ENCODE results near the gene ACOX2. TPM values are rescaled to one million over a fixed set of nuclear protein-coding genes. Genes with fewer than 3 reads are reported as not detected.

The ACOX2 gene
- polyA plus RNA-seq, 1 donor from 2014 or later: not detected

DNA sequence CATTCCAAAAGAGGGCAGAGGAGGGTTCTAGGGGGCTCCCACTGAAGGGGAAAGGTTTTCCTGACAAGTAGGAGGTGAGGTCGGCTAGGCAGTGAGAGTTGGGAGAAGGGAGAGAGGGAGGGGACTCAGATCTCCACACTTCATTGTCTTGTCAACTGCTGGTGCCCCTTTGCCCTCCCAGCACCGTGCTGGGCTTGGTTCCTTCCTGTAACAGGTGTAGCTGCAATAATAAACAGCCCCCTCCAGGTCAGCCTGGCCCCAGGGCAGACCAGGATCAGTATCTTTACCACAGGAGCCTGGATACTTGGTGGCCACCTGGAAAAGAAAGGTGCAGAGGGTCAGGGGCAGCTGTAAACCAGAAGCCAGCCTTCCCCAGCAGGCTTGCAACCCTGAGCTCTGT is 48.0 kb downstream of the ACOX2 start:
- peaks cover 9% of the 10 kb centered on the region for H3K36me3 Mint-ChIP-seq
- peak overlapping the region in 1 of 3 donors; percentile 4 for H3K27ac Mint-ChIP-seq
- no peaks in the 10 kb centered on the region for H3K9me3 Mint-ChIP-seq
- H3K4me1 Mint-ChIP-seq: peaks cover 15 to 24% (median 24%) of the 10 kb centered on the region in 3 donors
- peaks cover 15% of the 10 kb centered on the region for H3K27me3 Mint-ChIP-seq
- peak overlapping the region in 1 of 4 donors; percentile 71 for H3K4me3 Mint-ChIP-seq

- Mint-ChIP-seq H3K36me3 (peaks cover 11% of the 10 kb centered on the region), H3K27ac (peak overlapping the region in 1 of 3 donors; percentile 25), H3K4me1 (peaks cover 12 to 19% (median 17%) of the 10 kb centered on the region in 3 donors), H3K4me3 (peak overlapping the region in 2 of 4 donors; percentile 25 to 37), H3K9me3 (no peaks in the 10 kb centered on the region), H3K27me3 (peaks cover 15% of the 10 kb centered on the region)
These were observed 49.7 kb downstream of the ACOX2 start for GRCh38 chr3:58487140-58487886.

DNA sequence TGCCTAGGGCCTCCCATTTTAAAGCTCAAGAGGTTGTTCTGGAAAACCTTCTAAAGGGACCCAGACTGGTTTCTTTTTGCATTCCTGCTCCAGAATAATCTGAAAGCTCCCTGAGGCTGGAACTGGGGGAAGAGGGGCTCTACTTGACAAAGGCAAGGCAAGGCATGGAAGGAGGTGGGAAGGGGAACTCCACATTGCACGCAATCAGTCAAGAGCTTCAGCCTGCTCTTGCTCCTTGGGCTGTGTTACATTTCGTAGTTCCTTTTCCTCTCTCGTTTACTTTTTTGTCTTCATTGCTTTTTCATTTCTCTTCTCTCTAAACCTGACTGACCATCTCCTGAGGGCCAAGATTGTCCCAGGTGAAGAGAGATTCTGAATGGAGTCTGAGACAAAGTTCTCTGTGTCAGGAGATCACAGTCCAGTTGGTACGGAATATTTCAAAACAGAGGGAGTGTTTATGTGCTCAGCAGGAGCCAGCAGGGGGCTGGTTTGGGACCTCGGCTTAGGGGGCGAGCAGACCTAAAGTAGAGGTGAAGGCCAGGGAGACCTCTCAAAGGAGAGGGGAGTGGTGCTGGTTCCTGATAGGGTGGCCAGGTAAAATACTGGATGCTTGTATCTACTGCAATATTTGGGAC is 51.1 kb downstream of the ACOX2 start:
- Mint-ChIP-seq H3K36me3 (peaks cover 11% of the 10 kb centered on the region), H3K27ac (no peak overlapping the region), H3K9me3 (no peaks in the 10 kb centered on the region), H3K4me1 (peaks cover 11 to 17% (median 15%) of the 10 kb centered on the region in 3 donors), H3K27me3 (peaks cover 15% of the 10 kb centered on the region), H3K4me3 (no peak overlapping the region)

- H3K27ac Mint-ChIP-seq: no peak overlapping the region
- H3K27me3 Mint-ChIP-seq: peaks cover 15% of the 10 kb centered on the region
- peaks cover 12% of the 10 kb centered on the region for H3K36me3 Mint-ChIP-seq
- H3K4me1 Mint-ChIP-seq: peaks cover 11 to 13% (median 13%) of the 10 kb centered on the region in 3 donors
- H3K9me3 Mint-ChIP-seq: no peaks in the 10 kb centered on the region
- peak overlapping the region in 1 of 4 donors; percentile 48 for H3K4me3 Mint-ChIP-seq
These were observed 52.3 kb downstream of the ACOX2 start for GRCh38 chr3:58484722-58485069.

DNA sequence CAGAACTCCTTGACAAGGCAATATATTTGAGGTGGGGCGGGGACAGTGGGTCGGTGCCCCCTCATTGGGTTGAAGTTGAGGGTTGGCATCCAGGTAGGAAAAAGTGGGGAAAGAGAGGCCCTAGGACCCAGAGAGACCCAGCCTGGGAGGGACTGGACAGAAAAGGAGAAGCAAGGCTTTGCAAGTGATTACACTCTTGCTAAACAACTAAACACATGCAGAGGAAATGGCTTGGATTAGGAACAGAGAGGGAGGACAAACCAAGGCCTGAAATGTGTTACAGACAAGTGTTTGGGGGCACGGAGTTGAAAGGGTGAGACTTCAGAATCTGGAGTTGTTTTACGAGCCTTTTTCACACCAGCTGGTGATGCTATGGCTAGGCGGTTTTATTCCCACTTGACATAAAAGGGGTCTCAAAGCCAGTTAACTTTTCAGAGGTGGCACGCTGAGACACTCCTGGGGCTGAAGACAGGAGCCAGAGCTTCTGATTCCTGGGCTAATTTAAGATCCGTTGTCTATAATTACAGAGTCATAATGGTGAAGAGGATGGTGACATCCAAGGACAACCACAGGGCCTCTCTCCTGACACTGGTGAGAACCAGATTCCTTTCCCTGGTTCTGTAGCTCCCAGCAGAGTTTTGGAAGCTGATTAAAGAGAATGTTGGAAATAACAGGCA is 52.8 kb downstream of the ACOX2 start:
- Mint-ChIP-seq H3K27me3 (peaks cover 15% of the 10 kb centered on the region), H3K9me3 (peaks cover 0 to 3% (median 0%) of the 10 kb centered on the region in 3 donors), H3K36me3 (peaks cover 12% of the 10 kb centered on the region), H3K4me1 (peaks cover 11 to 13% (median 13%) of the 10 kb centered on the region in 3 donors), H3K27ac (no peak overlapping the region), H3K4me3 (peak overlapping the region in 1 of 4 donors; percentile 17)

DNA sequence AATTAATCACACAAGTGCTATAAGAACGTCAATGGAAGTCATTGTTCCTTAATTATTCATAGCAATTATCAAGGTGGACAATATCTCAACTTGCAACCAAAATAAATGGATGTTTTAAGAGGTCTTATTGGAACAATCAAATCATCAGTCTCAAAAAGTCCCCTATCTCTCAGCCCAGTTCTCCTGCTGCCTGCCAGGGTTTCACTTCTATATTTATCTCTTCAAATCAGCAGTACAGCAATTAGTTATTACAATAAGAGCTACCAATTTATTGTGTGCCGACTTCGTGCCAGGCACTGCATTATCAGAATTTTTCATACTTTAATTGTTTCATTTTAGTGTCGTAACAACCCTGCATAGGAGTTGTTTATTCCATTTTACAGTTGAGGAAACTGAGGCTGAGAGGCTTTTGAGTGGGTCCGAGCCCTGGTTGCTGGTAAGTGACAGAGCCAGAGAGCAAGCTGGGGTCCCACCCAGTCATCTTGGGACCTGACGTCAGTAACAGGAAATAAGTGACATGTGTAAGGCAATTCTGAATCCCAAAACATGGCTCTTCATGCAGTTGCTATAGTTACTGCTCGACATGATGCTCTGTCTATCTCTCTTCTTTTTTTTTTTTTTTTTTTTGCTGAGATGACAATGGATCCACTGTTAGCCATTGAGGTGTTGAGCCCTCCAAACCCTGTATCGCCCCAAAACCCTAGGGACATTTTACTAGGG is 53.9 kb downstream of the ACOX2 start:
- peak overlapping the region; percentile 40 to 89 (median 80) for H3K27ac Mint-ChIP-seq
- H3K4me1 Mint-ChIP-seq: peaks cover 12 to 15% (median 14%) of the 10 kb centered on the region in 3 donors
- peaks cover 7% of the 10 kb centered on the region for H3K36me3 Mint-ChIP-seq
- peaks cover 13% of the 10 kb centered on the region for H3K27me3 Mint-ChIP-seq
- H3K4me3 Mint-ChIP-seq: peak overlapping the region in 3 of 4 donors; percentile 5 to 83 (median 73)
- H3K9me3 Mint-ChIP-seq: peaks cover 0 to 3% (median 0%) of the 10 kb centered on the region in 3 donors

GRCh38 chr3:58480309-58480708 is 56.7 kb downstream of the ACOX2 start:
- H3K27ac Mint-ChIP-seq: no peak overlapping the region
- peaks cover 5% of the 10 kb centered on the region for H3K36me3 Mint-ChIP-seq
- no peaks in the 10 kb centered on the region for H3K27me3 Mint-ChIP-seq

DNA sequence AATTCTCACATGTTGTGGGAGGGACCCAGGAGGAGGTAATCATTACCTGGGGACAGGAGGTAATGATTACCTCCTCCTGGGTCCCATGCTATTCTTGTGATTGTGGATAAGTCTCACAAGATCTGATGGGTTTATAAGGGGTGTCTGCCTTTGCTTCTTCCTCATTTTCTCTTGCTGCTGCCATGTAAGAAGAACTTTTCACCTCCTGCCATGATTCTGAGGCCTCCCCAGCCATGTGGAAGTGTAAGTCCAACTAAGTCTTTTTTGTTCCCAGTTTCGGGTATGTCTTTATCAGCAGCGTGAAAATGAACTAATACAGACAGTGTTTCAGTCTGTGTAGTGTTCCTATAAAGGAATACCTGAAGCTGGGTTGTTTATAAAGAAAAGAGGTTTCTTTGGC is 58.2 kb downstream of the ACOX2 start:
- Mint-ChIP-seq H3K27me3 (no peaks in the 10 kb centered on the region), H3K36me3 (peaks cover 3% of the 10 kb centered on the region), H3K27ac (no peak overlapping the region), H3K4me3 (no peak overlapping the region), H3K9me3 (peaks cover 0 to 3% (median 0%) of the 10 kb centered on the region in 3 donors), H3K4me1 (peaks cover 27 to 31% (median 30%) of the 10 kb centered on the region in 3 donors)

More at GRCh38 chr3:58480309-58480708, 56.7 kb downstream of the ACOX2 start:
- Mint-ChIP-seq H3K4me3 (no peak overlapping the region), H3K4me1 (peaks cover 12 to 18% (median 16%) of the 10 kb centered on the region in 3 donors), H3K9me3 (peaks cover 0 to 3% (median 0%) of the 10 kb centered on the region in 3 donors)

GRCh38 chr3:58474967-58475578 is 61.9 kb downstream of the ACOX2 start:
- Mint-ChIP-seq H3K27ac (peak overlapping the region; percentile 3 to 79 (median 28)), H3K4me1 (peaks cover 19 to 24% (median 24%) of the 10 kb centered on the region in 3 donors), H3K4me3 (peak overlapping the region; percentile 1 to 91 (median 34)), H3K27me3 (no peaks in the 10 kb centered on the region), H3K9me3 (peaks cover 0 to 3% (median 0%) of the 10 kb centered on the region in 3 donors), H3K36me3 (peaks cover 3% of the 10 kb centered on the region)

- H3K9me3 Mint-ChIP-seq: peaks cover 0 to 1% (median 0%) of the 10 kb centered on the region in 3 donors
- H3K27me3 Mint-ChIP-seq: no peaks in the 10 kb centered on the region
- peak overlapping the region; percentile 12 to 79 (median 20) for H3K27ac Mint-ChIP-seq
- peaks cover 19 to 24% (median 24%) of the 10 kb centered on the region in 3 donors for H3K4me1 Mint-ChIP-seq
- peak overlapping the region in 2 of 4 donors; percentile 49 to 91 for H3K4me3 Mint-ChIP-seq
- H3K36me3 Mint-ChIP-seq: peaks cover 3% of the 10 kb centered on the region
These were observed 62.6 kb downstream of the ACOX2 start for GRCh38 chr3:58474348-58474911.

GRCh38 chr3:58473275-58473674 is 63.7 kb downstream of the ACOX2 start:
- Mint-ChIP-seq H3K4me3 (no peak overlapping the region), H3K9me3 (no peaks in the 10 kb centered on the region), H3K27me3 (no peaks in the 10 kb centered on the region), H3K4me1 (peaks cover 19 to 23% (median 23%) of the 10 kb centered on the region in 3 donors), H3K27ac (peak overlapping the region in 1 of 3 donors; percentile 61), H3K36me3 (peaks cover 2% of the 10 kb centered on the region)

- Mint-ChIP-seq H3K27ac (no peak overlapping the region), H3K4me3 (no peak overlapping the region), H3K4me1 (peaks cover 14 to 22% (median 20%) of the 10 kb centered on the region in 3 donors), H3K36me3 (peaks cover 2% of the 10 kb centered on the region), H3K9me3 (no peaks in the 10 kb centered on the region), H3K27me3 (no peaks in the 10 kb centered on the region)
These were observed 65.7 kb downstream of the ACOX2 start for GRCh38 chr3:58471025-58471887.
